ENCODE data around the gene DDIAS. TPM values are rescaled to one million over a fixed set of nuclear protein-coding genes. Genes with fewer than 3 reads are reported as not detected.
"Not testable (repeated sequence)": the region's sequence is repeated elsewhere in the genome, so short reads cannot be mapped to it uniquely, and the experiment has no call there.

Gene DDIAS
- total and polyA plus RNA-seq, 9 donors, result 0.38 to 1.2 (median 0.69) TPM; not detected in 1

- no peak for TF ChIP-seq EP300 (IDR thresholded peaks at IDR 0.05)
- TF ChIP-seq CTCF (IDR thresholded peaks at IDR 0.05), result no peak
- no peak for TF ChIP-seq POLR2A (IDR thresholded peaks at IDR 0.05)
- Histone ChIP-seq H3K36me3 (no peaks in the 10 kb centered on the region), H3K27me3 (no peaks in the 10 kb centered on the region), H3K9me3 (no peaks in the 10 kb centered on the region), H3K4me1 (ENCODE audit: insufficient read depth) (no peaks in the 10 kb centered on the region), H3K27ac (no peak overlapping the region), H3K4me3 (no peak overlapping the region)
- DNase-seq, result no peak
- intact Hi-C loops (cut with DNase I), result no loop called here
- WGBS, 3 donors, result 97 to 100% (median 98%) methylated on average over 2 of the region's 2 CpGs
Measured at GRCh38 chr11:82942376-82942775, 40.8 kb downstream of the DDIAS start.

- DNase-seq; H3K4me1 ChIP-seq (ENCODE audit: insufficient read depth); H3K27me3 ChIP-seq; intact Hi-C loops (cut with DNase I); H3K9me3 ChIP-seq; H3K27ac ChIP-seq; H3K4me3 ChIP-seq; H3K36me3 ChIP-seq: not testable (repeated sequence)
- WGBS, 3 donors, result 94 to 97% (median 96%) methylated on average over 1 of the region's 1 CpG
Measured at GRCh38 chr11:82943430-82943829, 41.9 kb downstream of the DDIAS start.

- TF ChIP-seq CTCF (IDR thresholded peaks at IDR 0.05) (no peak), EP300 (IDR thresholded peaks at IDR 0.05) (no peak), POLR2A (IDR thresholded peaks at IDR 0.05) (no peak)
- H3K36me3 ChIP-seq, result no peaks in the 10 kb centered on the region
- DNase-seq, result no peak
- H3K27ac ChIP-seq, result no peak overlapping the region
- no peaks in the 10 kb centered on the region for H3K9me3 ChIP-seq
- WGBS, 3 donors, result 78 to 86% (median 79%) methylated on average over 2 of the region's 2 CpGs
- no peak overlapping the region for H3K4me3 ChIP-seq
- H3K27me3 ChIP-seq, result peaks cover 2% of the 10 kb centered on the region
- intact Hi-C loops (cut with DNase I), result no loop called here
- H3K4me1 ChIP-seq (ENCODE audit: insufficient read depth), result no peaks in the 10 kb centered on the region
Measured at GRCh38 chr11:82944198-82944597, 42.7 kb downstream of the DDIAS start.

GRCh38 chr11:82945041-82945440 is 43.5 kb downstream of the DDIAS start:
- H3K4me3 ChIP-seq; H3K4me1 ChIP-seq (ENCODE audit: insufficient read depth); H3K9me3 ChIP-seq; H3K27me3 ChIP-seq; DNase-seq; H3K27ac ChIP-seq; intact Hi-C loops (cut with DNase I); H3K36me3 ChIP-seq: not testable (repeated sequence)
- 69 to 75% (median 72%) methylated on average over 1 of the region's 1 CpG for WGBS, 3 donors

GRCh38 chr11:82945682-82946081 is 44.1 kb downstream of the DDIAS start:
- intact Hi-C loops (cut with DNase I), result no loop called here

More at GRCh38 chr11:82945682-82946081, 44.1 kb downstream of the DDIAS start:
- Histone ChIP-seq H3K27ac (no peak overlapping the region), H3K4me3 (no peak overlapping the region), H3K36me3 (no peaks in the 10 kb centered on the region), H3K4me1 (ENCODE audit: insufficient read depth) (no peaks in the 10 kb centered on the region), H3K27me3 (peaks cover 2% of the 10 kb centered on the region), H3K9me3 (no peaks in the 10 kb centered on the region)
- DNase-seq, result no peak
- TF ChIP-seq CTCF (IDR thresholded peaks at IDR 0.05) (no peak), EP300 (IDR thresholded peaks at IDR 0.05) (no peak), POLR2A (IDR thresholded peaks at IDR 0.05) (no peak)
